Hematopoietic multipotent progenitor cell treated with erythropoietin and hydrocortisone succinate and interleukin-3 and kit ligand, for 8 days (in vitro differentiated cells): ENCODE results near the gene TMEM132D.

Experiments used
- DNase-seq: peaks from one replicate; pipeline ENCODE4 v3.0.0-alpha.2; 2015

Gene TMEM132D

DNA sequence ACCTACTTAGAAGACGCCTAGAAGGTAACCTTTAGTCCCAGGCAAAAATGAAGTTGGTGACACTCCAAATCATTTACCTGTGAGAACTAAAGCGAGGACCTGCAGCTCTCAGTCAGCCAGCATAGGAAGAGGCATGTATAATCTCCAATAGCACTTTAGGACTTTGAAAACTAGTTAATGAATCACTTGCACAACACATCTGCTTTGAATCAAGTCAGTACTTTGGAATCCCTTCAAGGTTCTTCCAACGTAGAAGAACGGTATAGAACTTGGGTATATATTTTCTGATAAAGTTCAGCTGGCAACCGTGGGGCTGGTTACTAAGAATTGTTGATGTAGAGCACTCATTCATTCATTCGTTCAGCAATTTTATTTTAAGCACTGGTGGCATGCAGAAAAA, 251.9 kb downstream of the TMEM132D start:
- DNase-seq = no peak

DNA sequence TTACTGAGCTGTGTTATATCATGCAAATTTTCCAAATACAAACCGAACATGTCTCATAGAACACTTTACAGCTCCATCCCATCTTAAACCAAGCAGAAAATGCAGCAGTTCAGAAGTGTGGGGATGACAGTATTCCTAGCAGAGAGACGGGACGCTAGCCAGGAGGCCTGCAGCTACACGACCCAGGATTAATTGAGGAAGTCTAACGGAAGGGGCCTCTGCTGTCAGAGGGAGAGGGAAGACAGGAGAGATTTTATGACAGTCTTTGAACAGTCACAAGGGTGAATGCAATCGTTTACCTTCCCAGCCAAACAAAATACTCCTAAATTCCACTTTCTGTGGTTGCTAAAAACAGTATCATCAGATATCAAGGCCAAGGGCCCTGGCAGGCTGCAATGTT, 261.9 kb downstream of the TMEM132D start:
- DNase-seq = no peak

GRCh38 chr12:129635021-129635685, 268.7 kb downstream of the TMEM132D start:
- no peak for DNase-seq

- DNase-seq = no peak
Measured at GRCh38 chr12:129631316-129631715, 272.5 kb downstream of the TMEM132D start.

DNA sequence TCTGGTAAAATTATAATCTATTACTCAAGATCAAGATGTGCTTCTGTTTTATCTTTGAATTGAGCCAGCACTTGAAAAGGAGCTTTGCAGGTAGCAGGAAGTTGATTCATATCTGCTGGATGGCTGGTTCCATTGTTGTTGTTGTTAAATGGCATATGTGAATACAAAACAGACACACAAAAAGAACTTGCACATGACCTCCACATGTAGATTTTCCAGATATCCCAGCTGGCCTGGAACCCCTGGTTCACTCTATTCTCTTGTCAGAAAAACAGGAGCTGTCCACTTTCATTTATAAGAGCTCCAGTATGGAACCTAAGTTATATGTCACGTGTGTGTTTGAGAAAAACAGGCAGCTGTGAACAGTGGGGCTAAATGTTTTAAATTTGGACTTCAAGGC, 273.9 kb downstream of the TMEM132D start:
- no peak for DNase-seq

DNA sequence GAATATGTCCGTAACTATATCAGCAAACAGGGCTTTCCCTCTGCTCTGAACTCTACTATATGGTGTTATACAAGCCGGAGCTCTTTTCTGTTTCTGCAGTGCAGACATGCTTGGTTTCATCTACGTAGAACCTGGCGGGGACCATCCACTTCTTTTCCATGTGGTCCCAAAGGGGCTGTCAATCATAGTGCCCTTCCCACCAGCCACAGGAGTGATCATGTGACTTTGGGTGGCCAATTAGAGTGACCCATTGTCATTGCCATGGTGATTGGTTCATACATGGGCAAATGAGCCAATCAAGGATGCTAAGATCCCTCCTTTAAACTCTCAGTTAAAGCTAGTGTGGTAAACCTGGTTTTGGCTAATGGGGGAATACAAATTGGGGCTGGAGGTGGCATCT, 281.3 kb downstream of the TMEM132D start:
- DNase-seq = no peak

GRCh38 chr12:129619271-129619670, 284.6 kb downstream of the TMEM132D start:
- no peak for DNase-seq

DNA sequence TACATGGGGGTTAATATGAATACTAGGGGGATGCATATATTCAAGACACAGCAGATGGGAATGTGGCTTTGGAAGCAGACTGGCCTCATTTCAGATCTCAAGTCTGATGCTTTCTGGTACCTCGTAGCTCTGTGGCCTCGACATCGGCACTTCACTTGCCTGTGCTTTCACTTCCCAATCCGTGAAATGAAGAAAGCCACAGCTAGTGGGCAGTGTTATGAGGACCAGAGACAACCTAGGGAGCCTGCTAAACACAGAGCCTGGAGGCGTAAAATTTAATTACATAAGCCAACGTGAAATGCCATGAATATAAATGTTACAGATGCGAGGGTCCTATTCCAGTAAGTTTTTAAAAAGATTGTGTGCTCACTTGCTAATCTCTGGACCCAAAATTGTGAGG, 286.0 kb downstream of the TMEM132D start:
- DNase-seq = no peak

DNA sequence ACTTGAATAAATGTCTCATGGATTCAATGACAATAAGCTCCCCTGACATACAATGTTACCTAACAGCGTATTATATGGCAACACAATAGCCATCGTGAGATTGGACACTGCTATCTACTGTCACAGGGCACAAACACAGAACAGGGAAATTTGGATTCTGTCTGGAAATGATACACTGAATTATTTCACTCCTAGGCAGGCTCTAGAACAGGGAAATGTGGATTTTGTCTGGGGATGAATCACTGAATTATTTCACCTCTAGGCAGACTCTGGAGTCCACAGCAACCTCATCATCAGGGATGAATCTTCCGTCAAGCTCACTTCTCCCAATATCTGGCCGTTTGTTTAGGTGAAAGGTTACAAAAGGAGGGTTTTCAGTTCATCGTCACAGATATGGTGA, 288.8 kb downstream of the TMEM132D start:
- DNase-seq = no peak

- no peak for DNase-seq
Measured at GRCh38 chr12:129614221-129614885, 289.5 kb downstream of the TMEM132D start.

GRCh38 chr12:129613314-129613713, 290.5 kb downstream of the TMEM132D start:
- DNase-seq = no peak

GRCh38 chr12:129610601-129611120, 293.2 kb downstream of the TMEM132D start:
- no peak for DNase-seq

- DNase-seq = no peak
Measured at GRCh38 chr12:129607756-129608155, 296.1 kb downstream of the TMEM132D start.

DNA sequence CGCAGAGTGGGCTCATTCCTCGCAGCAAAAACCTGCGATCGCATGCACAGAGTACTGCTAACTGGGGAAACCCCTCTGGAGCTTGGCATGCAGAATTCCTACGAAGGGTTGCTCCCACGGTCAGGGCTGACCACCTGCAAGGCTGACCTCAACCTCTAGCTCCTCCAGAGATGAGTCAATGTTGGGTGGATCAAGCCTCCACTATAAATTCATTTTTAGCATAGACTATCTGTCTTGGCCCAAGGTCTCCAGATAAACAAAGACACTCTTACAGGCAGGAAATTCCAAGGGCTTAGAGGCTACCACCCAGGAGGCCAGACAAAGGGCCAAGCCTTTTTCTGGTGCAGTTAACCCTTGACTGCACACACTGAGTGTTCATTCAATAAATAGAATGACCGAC, 296.5 kb downstream of the TMEM132D start:
- no peak for DNase-seq

GRCh38 chr12:129606239-129606638, 297.6 kb downstream of the TMEM132D start:
- no peak for DNase-seq

GRCh38 chr12:129605666-129606065, 298.2 kb downstream of the TMEM132D start:
- no peak for DNase-seq

GRCh38 chr12:129604506-129604905, 299.3 kb downstream of the TMEM132D start:
- DNase-seq = no peak

- no peak for DNase-seq
Measured at GRCh38 chr12:129599406-129599805, 304.4 kb downstream of the TMEM132D start.

- DNase-seq = no peak
Measured at GRCh38 chr12:129594098-129594497, 309.7 kb downstream of the TMEM132D start.

DNA sequence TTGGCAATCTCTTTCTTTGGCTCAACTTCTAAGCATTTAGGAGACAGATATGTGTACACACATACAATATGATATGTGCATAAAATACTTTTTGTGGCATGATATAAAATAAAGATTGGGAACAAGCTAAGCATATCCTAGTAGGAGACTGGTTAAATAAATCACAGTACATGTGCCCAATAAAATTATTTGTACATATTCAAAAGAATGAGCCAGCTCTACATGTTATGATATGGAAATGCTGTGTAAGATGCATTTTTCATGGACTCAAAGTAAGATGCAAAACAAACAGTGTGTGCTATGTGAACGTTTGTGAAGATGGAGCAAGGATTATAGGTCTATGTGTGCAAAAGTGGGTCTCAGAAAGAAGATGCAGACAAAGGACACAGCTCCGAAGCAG, 311.4 kb downstream of the TMEM132D start:
- DNase-seq = no peak

DNA sequence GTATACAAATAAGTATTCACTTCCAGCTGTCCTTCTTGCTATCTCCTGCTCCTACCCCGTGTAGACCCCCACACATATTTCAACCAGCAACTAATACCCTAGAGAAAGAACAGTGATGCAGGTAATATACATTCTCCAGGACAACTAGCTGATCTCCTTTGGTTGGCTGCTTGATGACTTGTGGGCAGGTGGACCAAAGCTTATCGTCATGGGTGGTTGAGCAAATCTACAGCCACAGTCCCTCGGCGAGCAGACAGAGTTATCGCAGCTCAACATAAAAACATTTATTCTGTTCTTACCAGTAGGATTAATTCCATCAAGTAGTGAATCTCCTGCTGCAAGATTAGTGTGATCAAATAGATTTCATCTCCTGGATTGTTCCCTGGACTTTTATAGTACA, 314.3 kb downstream of the TMEM132D start:
- no peak for DNase-seq

GRCh38 chr12:129588142-129588541, 315.7 kb downstream of the TMEM132D start:
- no peak for DNase-seq

DNA sequence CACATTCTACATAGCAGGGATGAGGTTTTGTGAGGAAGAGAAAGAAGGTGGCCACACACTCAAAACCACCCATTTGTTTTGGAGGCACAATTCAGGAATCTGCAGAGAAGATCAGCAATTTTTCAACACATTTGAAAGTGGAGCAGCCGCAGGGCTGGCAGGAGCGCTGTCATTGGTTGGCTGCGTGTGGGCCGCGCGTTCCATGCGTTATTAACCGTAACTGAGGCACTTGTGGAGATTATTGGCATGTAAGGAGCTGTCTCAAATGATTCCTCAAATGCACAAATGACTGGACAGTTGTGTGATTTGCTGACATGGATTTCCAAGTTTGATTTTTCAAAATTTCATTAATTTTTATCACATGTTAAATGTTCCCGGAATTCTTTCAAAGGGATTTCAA, 318.5 kb downstream of the TMEM132D start:
- no peak for DNase-seq

GRCh38 chr12:129579879-129580278, 323.9 kb downstream of the TMEM132D start:
- no peak for DNase-seq
